PC-9 (cell line): Measurements from ENCODE around the gene ATG9A. TPM values are rescaled to one million over a fixed set of nuclear protein-coding genes. Genes with fewer than 3 reads are reported as not detected.

Experiments
- BruUV-seq: library from RNA; stranded (reverse); fragments of 400-500 nt; replicated peaks from 2 replicates; lab custom pipeline; 2021; lab: Mats Ljungman, UMichigan
- CTCF ChIA-PET: fragments of 300-600 bp; sonication (Branson Sonifier 250); formaldehyde crosslinking; loops from one replicate; lab custom pipeline; 2022; ENCODE audit warnings: antibody characterized with exemption; lab: Charles Lee
- POLR2A ChIA-PET: fragments of 300-600 bp; sonication (Branson Sonifier 250); formaldehyde crosslinking; loops from one replicate; lab custom pipeline; 2022; ENCODE audit warnings: antibody characterized with exemption; ENCODE audit not compliant: unreplicated experiment; lab: Charles Lee
- DNase-seq, 2 experiments: peaks; one replicate each; pipeline versions ENCODE4 v3.0.0 to v3.0.0-alpha.2; 2015 to 2022; ENCODE audit warnings: mixed read lengths in 1 of 2
- H2AFZ ChIP-seq: fragments of 200-600 bp; sonication (generic); 2 replicates; pipeline ENCODE4 v1.8.1; 2017; ENCODE audit warnings: antibody characterized with exemption
- H3F3A ChIP-seq: fragments of 200-600 bp; sonication (generic); 2 replicates; pipeline ENCODE4 v1.8.1; 2017; ENCODE audit warnings: antibody characterized with exemption, mild to moderate bottlenecking, low read depth; ENCODE audit not compliant: insufficient read depth
- H3K27ac ChIP-seq: fragments of 200-600 bp; sonication (generic); 2 replicates; pipeline ENCODE4 v1.6.1; 2016; ENCODE audit warnings: mixed run types
- H3K27me3 ChIP-seq: fragments of 200-600 bp; sonication (generic); 2 replicates; pipeline ENCODE4 v1.6.1; 2016; ENCODE audit warnings: low read depth, mixed run types; ENCODE audit not compliant: insufficient read depth
- H3K36me3 ChIP-seq: fragments of 200-600 bp; sonication (generic); 2 replicates; pipeline ENCODE4 v1.6.1; 2016; ENCODE audit warnings: low read depth, mixed run types
- H3K4me1 ChIP-seq: fragments of 200-600 bp; sonication (generic); replicated peaks from 2 replicates; pipeline ENCODE4 v1.6.1; 2016; ENCODE audit warnings: mixed run types; ENCODE audit not compliant: insufficient read depth
- H3K4me2 ChIP-seq: fragments of 200-600 bp; sonication (generic); 2 replicates; pipeline ENCODE4 v1.6.1; 2017; ENCODE audit warnings: mixed run types
- H3K4me3 ChIP-seq: fragments of 200-600 bp; sonication (generic); 2 replicates; pipeline ENCODE4 v1.6.1; 2016; ENCODE audit warnings: mixed run types
- H3K79me2 ChIP-seq: fragments of 200-600 bp; sonication (generic); 2 replicates; pipeline ENCODE4 v1.6.1; 2017; ENCODE audit warnings: low read depth, mixed run types
- H3K9me2 ChIP-seq: fragments of 200-600 bp; sonication (generic); 2 replicates; pipeline ENCODE4 v1.8.1; 2017; ENCODE audit warnings: mild to moderate bottlenecking; ENCODE audit not compliant: insufficient read depth
- H3K9me3 ChIP-seq: fragments of 200-600 bp; sonication (generic); 2 replicates; pipeline ENCODE4 v1.8.1; 2016; ENCODE audit warnings: low read depth; ENCODE audit not compliant: insufficient read depth
- H4K20me1 ChIP-seq: fragments of 200-600 bp; sonication (generic); 2 replicates; pipeline ENCODE4 v1.8.1; 2017; ENCODE audit not compliant: insufficient read depth
- EZH2 ChIP-seq: fragments of 200-600 bp; sonication (generic); IDR thresholded peaks from 2 replicates; pipeline ENCODE4 v1.8.0; 2017; ENCODE audit warnings: antibody characterized with exemption, low read depth
- intact Hi-C: fragments of 100-400 bp; cut with micrococcal nuclease; formaldehyde crosslinking; loops from one replicate; pipeline ENCODE4 v1.10.0; 2022; ENCODE audit not compliant: unreplicated experiment
- total RNA-seq: library from RNA; stranded (reverse); gene quantifications from 2 replicates; pipeline ENCODE4 v1.2.3, GENCODE V29; 2021
- TF ChIP-seq, protein P1 (sequence below): fragments of 200-600 bp; sonication (generic); conservative IDR thresholded peaks from 2 replicates; pipeline ENCODE4 v1.6.1; 2017; ENCODE audit warnings: mixed run types, antibody characterized with exemption, mild to moderate bottlenecking, moderate library complexity

The ATG9A gene
- total RNA-seq, 1 experiment from 2014 or later = 56.0 TPM

DNA sequence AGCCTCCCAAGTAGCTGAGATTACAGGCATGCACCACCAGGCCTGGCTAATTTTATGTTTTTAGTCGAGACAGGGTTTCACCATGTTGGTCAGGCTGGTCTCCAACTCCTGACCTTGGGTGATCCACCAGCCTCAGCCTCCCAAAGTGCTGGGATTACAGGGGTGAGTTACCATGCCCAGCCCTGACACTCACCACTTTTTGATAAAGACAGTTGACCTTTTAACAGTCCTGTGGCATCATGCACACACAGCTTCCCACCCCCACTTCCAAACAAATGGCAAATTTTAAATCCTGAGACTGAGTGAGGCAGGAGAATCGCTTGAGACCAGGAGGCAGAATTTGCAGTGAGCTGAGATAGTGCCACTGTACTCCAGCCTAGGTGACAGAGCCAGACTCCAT, 43.6 kb upstream of the ATG9A start:
- H4K20me1 ChIP-seq = no peaks in the 10 kb centered on the region
- H3K4me2 ChIP-seq = 0 out of 2 replicates have a peak overlapping the region, but pooled peaks have one; percentile 19
- ChIA-PET POLR2A (no interaction called here), CTCF (interaction anchor here (0.7 kb wide), 1 partner anchor 89 kb away, joined by 4 read pairs; no protein-coding TSS in a partner anchor)
- no peak overlapping the region for H2AFZ ChIP-seq
- H3K36me3 ChIP-seq = no peaks in the 10 kb centered on the region
- DNase-seq = no peak
- BruUV-seq = no TSS peak
- no peaks in the 10 kb centered on the region for H3K9me2 ChIP-seq
- no peaks in the 10 kb centered on the region for H3K9me3 ChIP-seq
- peaks cover 40% of the 10 kb centered on the region for H3K4me1 ChIP-seq
- H3K4me3 ChIP-seq = no peak overlapping the region
- H3F3A ChIP-seq = peaks cover 30% of the 10 kb centered on the region
- intact Hi-C loops = loop anchor here (10.0 kb wide), 1 partner anchor 378 kb away; no protein-coding TSS in a partner anchor
- H3K27me3 ChIP-seq = no peaks in the 10 kb centered on the region
- TF ChIP-seq EZH2 = no peak
- TF ChIP-seq, protein P1, sequence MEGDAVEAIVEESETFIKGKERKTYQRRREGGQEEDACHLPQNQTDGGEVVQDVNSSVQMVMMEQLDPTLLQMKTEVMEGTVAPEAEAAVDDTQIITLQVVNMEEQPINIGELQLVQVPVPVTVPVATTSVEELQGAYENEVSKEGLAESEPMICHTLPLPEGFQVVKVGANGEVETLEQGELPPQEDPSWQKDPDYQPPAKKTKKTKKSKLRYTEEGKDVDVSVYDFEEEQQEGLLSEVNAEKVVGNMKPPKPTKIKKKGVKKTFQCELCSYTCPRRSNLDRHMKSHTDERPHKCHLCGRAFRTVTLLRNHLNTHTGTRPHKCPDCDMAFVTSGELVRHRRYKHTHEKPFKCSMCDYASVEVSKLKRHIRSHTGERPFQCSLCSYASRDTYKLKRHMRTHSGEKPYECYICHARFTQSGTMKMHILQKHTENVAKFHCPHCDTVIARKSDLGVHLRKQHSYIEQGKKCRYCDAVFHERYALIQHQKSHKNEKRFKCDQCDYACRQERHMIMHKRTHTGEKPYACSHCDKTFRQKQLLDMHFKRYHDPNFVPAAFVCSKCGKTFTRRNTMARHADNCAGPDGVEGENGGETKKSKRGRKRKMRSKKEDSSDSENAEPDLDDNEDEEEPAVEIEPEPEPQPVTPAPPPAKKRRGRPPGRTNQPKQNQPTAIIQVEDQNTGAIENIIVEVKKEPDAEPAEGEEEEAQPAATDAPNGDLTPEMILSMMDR = no peak
- H3K27ac ChIP-seq = peak overlapping the region; percentile 95
- no peaks in the 10 kb centered on the region for H3K79me2 ChIP-seq

DNA sequence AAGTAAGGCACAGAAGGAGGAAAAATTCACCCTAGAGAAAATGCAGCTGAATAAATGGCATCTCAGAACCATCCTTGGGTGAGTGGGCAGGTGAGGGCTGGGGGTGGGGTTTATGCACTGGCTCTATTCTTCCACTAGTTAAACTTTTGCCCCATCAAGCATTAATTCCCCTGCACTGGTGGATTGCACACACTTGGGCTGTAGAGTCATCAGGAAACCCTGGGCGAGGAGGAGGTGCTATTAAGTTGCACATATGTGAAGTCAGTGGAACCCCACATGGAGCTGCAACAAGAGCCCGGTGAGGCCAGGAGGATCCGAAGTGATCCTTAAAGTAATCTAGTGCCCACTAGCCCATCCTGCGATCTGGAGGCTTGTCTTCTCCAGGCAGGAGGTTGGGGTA, 42.9 kb upstream of the ATG9A start:
- BruUV-seq = no TSS peak
- intact Hi-C loops = loop anchor here (10.0 kb wide), 1 partner anchor 378 kb away; no protein-coding TSS in a partner anchor
- Histone ChIP-seq H2AFZ (no peak overlapping the region), H3K79me2 (no peaks in the 10 kb centered on the region), H3K9me2 (no peaks in the 10 kb centered on the region), H4K20me1 (no peaks in the 10 kb centered on the region), H3K27me3 (no peaks in the 10 kb centered on the region), H3K4me2 (0 out of 2 replicates have a peak overlapping the region, but pooled peaks have one; percentile 19), H3F3A (peaks cover 29% of the 10 kb centered on the region), H3K4me3 (no peak overlapping the region), H3K36me3 (no peaks in the 10 kb centered on the region), H3K9me3 (no peaks in the 10 kb centered on the region), H3K27ac (no peak overlapping the region), H3K4me1 (peaks cover 35% of the 10 kb centered on the region)
- TF ChIP-seq, protein P1 = no peak
- no peak for TF ChIP-seq EZH2
- no peak for DNase-seq
- CTCF ChIA-PET = no interaction called here
- POLR2A ChIA-PET = no interaction called here

DNA sequence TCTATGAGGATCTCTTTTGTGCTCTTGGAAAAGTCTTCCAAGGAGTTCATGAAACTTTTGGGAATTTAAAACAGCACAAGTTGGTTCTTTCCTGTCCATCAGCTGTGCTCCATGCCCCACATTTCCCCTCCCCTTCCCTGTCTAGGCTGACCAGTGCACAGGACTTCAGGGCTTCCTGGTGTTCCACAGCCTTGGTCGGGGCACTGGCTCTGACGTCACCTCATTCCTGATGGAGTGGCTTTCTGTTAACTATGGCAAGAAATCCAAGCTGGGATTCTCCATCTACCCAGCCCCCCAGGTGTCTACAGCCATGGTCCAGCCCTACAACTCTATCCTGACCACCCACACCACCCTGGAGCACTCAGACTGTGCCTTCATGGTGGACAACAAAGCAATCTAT, 41.6 kb upstream of the ATG9A start:
- H3K4me2 ChIP-seq = no peak overlapping the region
- H4K20me1 ChIP-seq = no peaks in the 10 kb centered on the region
- no peaks in the 10 kb centered on the region for H3K27me3 ChIP-seq
- TF ChIP-seq EZH2 = no peak
- TF ChIP-seq, protein P1 = no peak
- no peak for DNase-seq
- H3F3A ChIP-seq = peaks cover 29% of the 10 kb centered on the region
- H3K4me3 ChIP-seq = no peak overlapping the region
- no peak overlapping the region for H2AFZ ChIP-seq
- H3K79me2 ChIP-seq = no peaks in the 10 kb centered on the region
- H3K4me1 ChIP-seq = peaks cover 32% of the 10 kb centered on the region
- CTCF ChIA-PET = no interaction called here
- H3K9me3 ChIP-seq = no peaks in the 10 kb centered on the region
- no peaks in the 10 kb centered on the region for H3K9me2 ChIP-seq
- H3K36me3 ChIP-seq = no peaks in the 10 kb centered on the region
- H3K27ac ChIP-seq = no peak overlapping the region
- POLR2A ChIA-PET = no interaction called here
- intact Hi-C loops = loop anchor here (10.0 kb wide), 1 partner anchor 376 kb away; no protein-coding TSS in a partner anchor
- BruUV-seq = no TSS peak
